Measurements from ENCODE around the gene CYP1A1.
"Not testable (repeated sequence)": the region's sequence is repeated elsewhere in the genome, so short reads cannot be mapped to it uniquely, and the experiment has no call there.

CYP1A1 gene

DNA sequence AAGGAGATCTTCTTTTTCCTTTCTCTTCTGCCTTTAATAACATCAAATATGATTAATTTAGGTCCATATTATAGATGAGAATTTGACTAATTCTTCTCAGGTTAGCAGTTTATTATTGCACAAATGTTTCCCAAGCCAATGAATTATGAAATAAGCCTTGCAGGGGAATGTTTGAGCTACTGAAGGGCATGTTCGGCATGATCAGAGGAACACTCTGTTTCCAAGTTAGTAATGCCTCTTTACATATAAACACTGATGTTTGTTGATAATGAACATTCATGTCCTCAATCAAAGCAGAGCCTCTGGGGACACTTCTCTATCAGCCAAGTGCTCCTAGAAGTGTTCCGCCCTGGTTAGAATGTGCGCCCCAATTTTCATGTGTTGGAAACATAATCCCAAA lies 10.0 kb upstream of the CYP1A1 start:
- DNase-seq (ENCODE audit: low read depth), result no peak

GRCh38 chr15:74733269-74733668 lies 7.9 kb upstream of the CYP1A1 start:
- DNase-seq (ENCODE audit: low read depth), result no peak

DNA sequence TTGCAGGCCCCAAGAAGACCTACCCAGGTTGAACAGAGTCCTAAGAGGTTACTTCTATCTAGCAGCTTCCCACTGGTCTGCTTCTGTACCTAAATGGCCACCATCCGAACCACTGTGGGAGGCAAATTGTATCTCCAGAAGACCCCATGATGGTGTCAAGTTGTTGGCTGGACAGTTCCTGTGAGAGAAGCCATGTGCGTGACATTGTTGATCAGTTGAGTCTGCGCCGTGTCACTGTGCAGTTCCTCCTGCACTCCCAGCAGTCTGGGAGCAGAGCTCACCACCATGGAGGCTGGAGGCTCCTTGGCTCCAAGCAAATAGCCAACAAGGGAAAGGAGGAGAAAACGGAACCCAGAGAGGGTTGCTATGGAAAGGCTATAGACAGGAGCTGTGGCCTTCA lies 7.5 kb upstream of the CYP1A1 start:
- no peak for DNase-seq (ENCODE audit: low read depth)

DNA sequence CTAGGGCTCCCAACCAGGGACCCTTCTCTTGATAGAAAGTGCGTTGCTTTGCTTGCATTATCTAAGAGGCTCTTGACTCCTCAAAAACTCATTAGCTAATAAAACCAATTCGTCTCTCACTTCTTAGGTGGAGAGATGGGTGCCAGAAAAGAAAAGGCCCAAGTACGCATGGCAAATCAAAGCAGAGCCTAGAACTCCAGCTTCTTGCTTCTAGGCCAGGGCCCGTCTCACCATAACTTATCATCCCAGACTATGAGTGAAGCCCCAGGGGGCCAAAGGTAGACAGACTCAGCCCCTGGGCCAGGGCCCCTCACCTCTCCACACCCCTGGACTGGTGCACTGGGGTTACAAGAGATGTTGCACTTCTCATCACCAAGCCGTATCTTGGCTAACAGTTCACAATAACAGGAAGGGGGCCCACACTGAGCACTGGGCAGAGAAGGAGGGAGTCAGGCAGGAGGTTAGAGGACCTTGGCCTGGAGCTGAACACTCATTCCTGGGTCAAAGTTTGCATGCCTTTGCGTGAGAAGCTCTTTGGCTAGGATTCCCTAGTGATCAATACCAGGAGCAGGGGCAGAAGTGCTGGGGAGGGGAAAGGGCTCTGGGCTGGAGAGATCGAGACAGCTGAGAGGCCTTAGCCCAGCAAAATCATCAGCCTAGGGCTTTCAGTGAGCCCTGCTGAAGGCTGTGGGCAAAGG lies 5.4 kb upstream of the CYP1A1 start:
- no peak for DNase-seq (ENCODE audit: low read depth)

DNA sequence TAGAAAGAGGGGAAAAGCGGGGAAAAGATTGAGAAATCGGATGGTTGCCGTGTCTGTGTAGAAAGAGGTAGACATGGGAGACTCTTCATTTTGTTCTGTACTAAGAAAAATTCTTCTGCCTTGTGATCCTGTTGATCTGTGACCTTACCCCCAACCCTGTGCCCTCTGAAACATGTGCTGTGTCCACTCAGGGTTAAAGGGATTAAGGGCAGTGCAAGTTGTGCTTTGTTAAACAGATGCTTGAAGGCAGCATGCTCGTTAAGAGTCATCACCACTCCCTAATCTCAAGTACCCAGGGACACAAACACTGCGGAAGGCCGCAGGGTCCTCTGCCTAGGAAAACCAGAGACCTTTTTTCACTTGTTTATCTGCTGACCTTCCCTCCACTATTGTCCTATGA lies 4.0 kb upstream of the CYP1A1 start:
- not testable (repeated sequence) for DNase-seq (ENCODE audit: low read depth)

DNA sequence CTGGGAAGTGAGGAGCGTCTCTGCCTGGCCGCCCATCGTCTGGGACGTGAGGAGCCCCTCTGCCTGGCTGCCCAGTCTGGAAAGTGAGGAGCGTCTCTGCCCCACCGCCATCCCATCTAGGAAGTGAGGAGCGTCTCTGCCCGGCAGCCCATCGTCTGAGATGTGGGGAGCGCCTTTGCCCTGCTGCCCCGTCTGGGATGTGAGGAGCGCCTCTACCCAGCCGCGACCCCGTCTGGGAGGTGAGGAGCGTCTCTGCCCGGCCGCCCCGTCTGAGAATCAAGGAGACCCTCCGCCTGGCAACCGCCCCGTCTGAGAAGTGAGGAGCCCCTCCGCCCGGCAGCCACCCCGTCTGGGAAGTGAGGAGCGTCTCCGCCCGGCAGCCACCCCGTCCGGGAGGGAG lies 3.4 kb upstream of the CYP1A1 start:
- DNase-seq (ENCODE audit: low read depth), result not testable (repeated sequence)

DNA sequence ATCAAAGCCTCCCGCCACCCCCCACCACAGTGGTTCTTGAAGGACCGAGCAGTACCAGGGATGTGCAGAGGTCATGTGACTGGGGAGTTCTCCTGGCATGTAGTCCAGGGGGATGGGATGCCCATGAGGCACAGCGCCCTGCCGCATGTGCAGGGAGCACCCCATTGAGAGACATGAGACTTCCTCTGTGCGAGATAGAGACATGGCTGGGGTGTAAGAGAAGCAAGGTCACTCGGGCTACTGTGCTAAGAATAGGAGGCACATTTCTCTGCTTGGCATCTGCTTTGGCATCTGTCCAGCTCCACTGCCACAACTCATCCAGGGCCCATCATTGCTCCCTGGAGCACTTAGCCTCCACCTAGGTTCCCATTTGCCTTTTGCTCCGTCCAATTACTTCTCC lies 2.4 kb upstream of the CYP1A1 start:
- no peak for DNase-seq (ENCODE audit: low read depth)

DNA sequence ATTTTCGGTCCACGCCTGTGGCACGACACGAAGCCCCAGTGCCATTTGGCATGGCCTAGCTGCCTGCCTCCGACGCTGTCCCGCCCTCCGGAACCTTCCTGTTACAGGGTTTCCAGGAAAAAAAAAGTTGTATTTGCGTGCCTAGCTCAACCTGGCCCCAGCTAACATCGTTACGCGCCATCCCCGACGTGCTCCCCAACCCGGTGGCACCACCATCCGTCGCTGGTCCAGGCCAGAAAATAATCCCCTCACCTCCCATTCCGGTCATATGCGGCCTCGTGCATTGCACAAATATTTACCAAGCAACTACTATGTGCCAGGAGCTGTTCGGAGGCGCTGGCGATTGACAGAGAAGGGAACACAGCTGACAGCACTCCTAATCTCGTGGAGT lies 1.4 kb upstream of the CYP1A1 start:
- DNase-seq (ENCODE audit: low read depth), result no peak

GRCh38 chr15:74725845-74726773 lies 781 bp upstream of the CYP1A1 start:
- peak; percentile 35 for DNase-seq (ENCODE audit: low read depth)

- no peak for DNase-seq (ENCODE audit: low read depth)
Observed at GRCh38 chr15:74724570-74725224, 631 bp downstream of the CYP1A1 start.

GRCh38 chr15:74723754-74724334 lies 1.5 kb downstream of the CYP1A1 start:
- no peak for DNase-seq (ENCODE audit: low read depth)

DNA sequence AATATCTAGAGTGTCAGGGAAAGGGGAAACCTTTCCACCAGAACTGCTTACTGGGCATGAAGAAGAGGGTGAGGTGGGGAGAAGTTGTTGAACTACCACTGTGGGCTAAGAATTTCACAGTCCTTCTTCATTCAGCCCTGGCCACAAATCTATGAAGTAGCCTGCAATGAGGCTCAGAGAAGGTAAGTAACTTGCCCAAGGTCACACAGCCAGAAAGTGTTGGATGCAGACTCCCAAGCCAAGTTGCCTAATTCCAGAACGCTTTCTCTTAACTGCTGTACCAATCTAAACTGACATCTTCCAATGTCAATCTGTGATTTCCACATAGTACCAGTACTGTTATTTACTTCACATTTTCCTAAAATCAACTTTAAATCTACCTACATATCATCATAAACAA lies 2.1 kb downstream of the CYP1A1 start:
- DNase-seq (ENCODE audit: low read depth), result no peak

GRCh38 chr15:74722591-74722990 lies 2.7 kb downstream of the CYP1A1 start:
- no peak for DNase-seq (ENCODE audit: low read depth)

- no peak for DNase-seq (ENCODE audit: low read depth)
Observed at GRCh38 chr15:74716651-74717050, 8.7 kb downstream of the CYP1A1 start.

DNA sequence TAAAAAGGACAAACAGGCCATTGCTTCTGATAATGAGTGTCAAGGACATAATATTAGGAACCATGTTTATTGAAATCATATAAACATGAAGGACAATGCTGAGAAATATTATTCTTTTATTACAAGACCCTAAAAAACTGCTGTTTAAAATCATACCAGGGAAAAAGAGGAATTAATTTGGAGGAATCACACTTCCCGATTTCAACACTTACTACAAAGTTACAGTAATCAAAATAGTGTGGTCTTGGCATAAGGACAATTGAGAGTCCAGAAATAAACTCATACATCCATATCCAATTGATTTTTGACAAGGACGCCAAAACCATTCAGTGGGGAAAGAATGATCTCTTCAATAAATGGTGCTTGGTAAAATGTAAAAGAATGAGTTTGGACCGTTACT lies 13.0 kb downstream of the CYP1A1 start:
- DNase-seq (ENCODE audit: low read depth), result no peak

- DNase-seq (ENCODE audit: low read depth), result no peak
Observed at GRCh38 chr15:74710319-74711094, 14.8 kb downstream of the CYP1A1 start.

DNA sequence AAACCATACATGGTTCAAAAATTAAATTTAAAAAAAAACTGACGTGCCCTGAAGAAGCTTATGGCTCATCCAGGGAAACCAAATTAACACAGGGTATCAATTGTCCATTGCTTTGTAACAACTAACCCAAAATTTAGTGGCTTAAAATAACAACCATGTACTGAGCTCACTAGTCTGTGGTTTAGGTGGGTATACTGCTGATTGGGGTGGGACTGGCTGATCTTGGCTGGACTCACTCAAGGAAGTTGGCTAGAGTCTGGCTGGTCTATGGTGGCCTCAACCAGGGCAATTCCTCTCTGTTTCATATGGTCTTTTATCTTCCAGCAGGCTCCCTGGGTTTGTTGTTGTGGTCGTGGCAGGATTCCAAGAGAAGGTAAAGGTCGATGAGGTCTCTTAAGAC lies 15.4 kb downstream of the CYP1A1 start:
- DNase-seq (ENCODE audit: low read depth), result no peak

- DNase-seq (ENCODE audit: low read depth), result no peak
Observed at GRCh38 chr15:74709011-74709410, 16.3 kb downstream of the CYP1A1 start.

- no peak for DNase-seq (ENCODE audit: low read depth)
Observed at GRCh38 chr15:74696808-74697207, 28.5 kb downstream of the CYP1A1 start.

DNA sequence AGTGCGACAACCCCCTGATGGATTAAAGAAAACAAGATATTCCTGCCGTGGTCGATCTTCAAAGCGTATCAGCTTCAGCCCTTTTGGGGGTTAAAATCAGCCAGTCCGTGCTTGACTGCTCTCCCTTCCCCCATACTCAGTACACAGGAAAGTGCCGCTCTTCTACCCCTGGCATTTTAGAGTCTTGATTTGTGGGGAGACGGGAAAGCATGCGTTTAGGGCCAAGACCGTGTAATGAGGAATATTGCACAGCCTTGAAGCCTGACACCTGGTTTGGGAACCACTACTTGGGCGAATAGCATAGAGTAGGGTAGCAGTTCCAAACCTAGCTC lies 29.0 kb downstream of the CYP1A1 start:
- DNase-seq (ENCODE audit: low read depth), result no peak

GRCh38 chr15:74695597-74696397 lies 29.5 kb downstream of the CYP1A1 start, which contains the start of gene EDC3:
Gene EDC3, minus strand, starts transcription at chr15:74696024. Its CDS starts 20,900 bp downstream, at chr15:74675124.
- DNase-seq (ENCODE audit: low read depth), result peak; percentile 76

All from stimulated activated CD8-positive, alpha-beta memory T cell treated with anti-CD3 and anti-CD28 coated beads, Interleukin-7, amount 100 ng/mL, for 24 hours (primary cell).